NCI-H2107 treated with DMSO at 0.1 percent for 48 hours (cell line): ENCODE results near the gene C2CD2.

ENCODE experiments used
- DNase-seq: peaks from one replicate; lab custom pipeline; 2025; ENCODE audit not compliant: unreplicated experiment; lab: John Stamatoyannopoulos, UW

C2CD2 gene

GRCh38 chr21:41890355-41890754 lies 63.5 kb downstream of the C2CD2 start:
- DNase-seq: no peak

- no peak for DNase-seq
These were observed 65.0 kb downstream of the C2CD2 start for GRCh38 chr21:41888749-41889376.

- no peak for DNase-seq
These were observed 66.2 kb downstream of the C2CD2 start for GRCh38 chr21:41887667-41888066.

GRCh38 chr21:41886328-41886727 lies 67.5 kb downstream of the C2CD2 start:
- peak; percentile 57 for DNase-seq

GRCh38 chr21:41885341-41886024 lies 68.3 kb downstream of the C2CD2 start:
- DNase-seq: peak; percentile 91

- no peak for DNase-seq
These were observed 69.3 kb downstream of the C2CD2 start for GRCh38 chr21:41884501-41885030.

GRCh38 chr21:41883582-41883981 lies 70.2 kb downstream of the C2CD2 start:
- no peak for DNase-seq

- DNase-seq: no peak
These were observed 72.8 kb downstream of the C2CD2 start for GRCh38 chr21:41881051-41881450.

- no peak for DNase-seq
These were observed 73.7 kb downstream of the C2CD2 start for GRCh38 chr21:41880153-41880552.

- peak; percentile 36 for DNase-seq
These were observed 74.4 kb downstream of the C2CD2 start, which contains the start of gene PRDM15 for GRCh38 chr21:41879190-41879998. PRDM15 (minus strand) TSS chr21:41879344; CDS start chr21:41860363, 18,981 bp downstream.

GRCh38 chr21:41878831-41879189 lies 75.0 kb downstream of the C2CD2 start:
- peak; percentile 36 for DNase-seq

GRCh38 chr21:41877901-41878830 lies 75.7 kb downstream of the C2CD2 start:
- no peak for DNase-seq

GRCh38 chr21:41876928-41877652 lies 76.7 kb downstream of the C2CD2 start:
- no peak for DNase-seq

- no peak for DNase-seq
These were observed 77.4 kb downstream of the C2CD2 start for GRCh38 chr21:41876396-41876795.

GRCh38 chr21:41875086-41875485 lies 78.7 kb downstream of the C2CD2 start:
- DNase-seq: no peak

- no peak for DNase-seq
These were observed 79.2 kb downstream of the C2CD2 start for GRCh38 chr21:41874611-41875010.

GRCh38 chr21:41873426-41873825 lies 80.4 kb downstream of the C2CD2 start:
- no peak for DNase-seq

GRCh38 chr21:41873005-41873404 lies 80.8 kb downstream of the C2CD2 start:
- no peak for DNase-seq

- DNase-seq: no peak
These were observed 82.4 kb downstream of the C2CD2 start for GRCh38 chr21:41871293-41872030.
